ENCODE data around the gene IVD. TPM values are rescaled to one million over a fixed set of nuclear protein-coding genes. Genes with fewer than 3 reads are reported as not detected.

IVD gene
- total and polyA plus RNA-seq, 2 of the 8 experiments (the other 6 are each of a cell fraction or from before 2014, with no cell fraction given) = 55.2 to 78.8 TPM

DNA sequence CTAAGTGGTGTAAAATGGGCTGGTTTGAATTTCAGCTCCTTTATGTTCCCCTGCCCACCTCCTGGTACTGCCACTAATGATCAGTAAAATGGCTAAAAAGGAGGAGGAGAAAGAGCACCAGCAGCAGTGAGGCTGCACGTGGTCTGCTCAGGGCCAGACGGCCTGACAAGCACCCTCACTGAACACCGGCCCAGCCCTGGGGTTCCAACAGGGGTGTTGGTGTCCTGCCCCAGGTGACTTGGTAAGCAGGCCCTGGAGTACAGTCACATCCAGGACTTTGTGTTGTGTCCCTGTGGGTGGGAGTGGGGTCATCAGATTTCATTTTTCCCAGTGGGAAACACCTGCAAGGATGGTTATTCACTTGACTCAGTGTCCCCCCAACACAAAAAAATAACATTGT, 40.5 kb downstream of the IVD start (continued):
- TF ChIP-seq JUND (IDR thresholded peaks at IDR 0.05; ENCODE audit: low read length) (no peak), CHD1 (IDR thresholded peaks at IDR 0.05; ENCODE audit: low read depth, low read length) (no peak), CBX8 (IDR thresholded peaks at IDR 0.05; ENCODE audit: borderline replicate concordance, low read depth, low read length) (no peak)
- TF ChIP-seq, protein P1, sequence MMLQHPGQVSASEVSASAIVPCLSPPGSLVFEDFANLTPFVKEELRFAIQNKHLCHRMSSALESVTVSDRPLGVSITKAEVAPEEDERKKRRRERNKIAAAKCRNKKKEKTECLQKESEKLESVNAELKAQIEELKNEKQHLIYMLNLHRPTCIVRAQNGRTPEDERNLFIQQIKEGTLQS (IDR thresholded peaks at IDR 0.05; ENCODE audit: insufficient read depth, low read depth, low read length) = no peak
